PC-3 (cell line): ENCODE measurements around the gene PITX2. TPM values are rescaled to one million over a fixed set of nuclear protein-coding genes. Genes with fewer than 3 reads are reported as not detected.

ENCODE experiments used
- ATAC-seq: fragments of 200-7000 bp; cut with Tn5 transposase; 2 replicates; pipeline ENCODE4 v1.9.1; 2020; ENCODE audit warnings: mild to moderate bottlenecking, moderate library complexity
- Bru-seq: library from RNA; stranded (reverse); fragments of 400-500 nt; gene quantifications from one replicate; lab custom pipeline; 2021; lab: Mats Ljungman, UMichigan
- BruChase-seq, 2 experiments: library from RNA; stranded (reverse); fragments of 400-500 nt; gene quantifications; one replicate each; lab custom pipeline; 2021; lab: Mats Ljungman, UMichigan
- BruUV-seq: library from RNA; stranded (reverse); fragments of 400-500 nt; replicated peaks from 2 replicates; lab custom pipeline; 2021; lab: Mats Ljungman, UMichigan
- CTCF ChIA-PET: fragments of 300-600 bp; sonication (Branson Sonifier 250); formaldehyde crosslinking; loops from one replicate; lab custom pipeline; 2022; ENCODE audit warnings: antibody characterized with exemption; lab: Charles Lee
- POLR2A ChIA-PET: fragments of 300-600 bp; sonication (Branson Sonifier 250); formaldehyde crosslinking; loops from one replicate; lab custom pipeline; 2022; ENCODE audit warnings: antibody characterized with exemption; ENCODE audit not compliant: unreplicated experiment; lab: Charles Lee
- DNase-seq: peaks from one replicate; pipeline ENCODE4 v3.0.0-alpha.2; 2015
- H2AFZ ChIP-seq: fragments of 300-600 bp; sonication (generic); 2 replicates; pipeline ENCODE4 v1.6.0; 2016; ENCODE audit warnings: antibody characterized with exemption, low read length
- H3F3A ChIP-seq: fragments of 300-600 bp; sonication (generic); one replicate; pipeline ENCODE4 v1.6.0; 2017; ENCODE audit warnings: antibody characterized with exemption, low read length, control low read depth, mild to moderate bottlenecking; ENCODE audit not compliant: unreplicated experiment
- H3K27ac ChIP-seq: fragments of 300-600 bp; sonication (generic); 2 replicates; pipeline ENCODE4 v1.5.1; 2016; ENCODE audit warnings: mild to moderate bottlenecking, low read length
- H3K27me3 ChIP-seq: fragments of 300-600 bp; sonication (generic); 2 replicates; pipeline ENCODE4 v1.6.1; 2016; ENCODE audit warnings: low read length, mixed read lengths
- H3K36me3 ChIP-seq: fragments of 300-600 bp; sonication (generic); 2 replicates; pipeline ENCODE4 v1.6.1; 2016; ENCODE audit warnings: low read depth, mixed run types, low read length, mixed read lengths
- H3K4me1 ChIP-seq: fragments of 300-600 bp; sonication (generic); 2 replicates; pipeline ENCODE4 v1.5.1; 2016; ENCODE audit warnings: low read length; ENCODE audit not compliant: insufficient read depth
- H3K4me2 ChIP-seq: fragments of 300-600 bp; sonication (generic); 2 replicates; pipeline ENCODE4 v1.6.0; 2016; ENCODE audit warnings: low read length
- H3K4me3 ChIP-seq: fragments of 300-600 bp; sonication (generic); 2 replicates; pipeline ENCODE4 v1.5.1; 2016; ENCODE audit warnings: mild to moderate bottlenecking, low read length, mixed read lengths
- H3K79me2 ChIP-seq: fragments of 300-600 bp; sonication (generic); 2 replicates; pipeline ENCODE4 v1.6.1; 2017; ENCODE audit warnings: low read length, mixed read lengths
- H3K9ac ChIP-seq: fragments of 300-600 bp; sonication (generic); 2 replicates; pipeline ENCODE4 v1.6.0; 2016; ENCODE audit warnings: mild to moderate bottlenecking, low read length
- H3K9me2 ChIP-seq: fragments of 300-600 bp; sonication (generic); replicated peaks from 2 replicates; pipeline ENCODE4 v1.6.1; 2016; ENCODE audit warnings: mixed run types, low read length, mixed read lengths
- H3K9me3 ChIP-seq: fragments of 300-600 bp; sonication (generic); 2 replicates; pipeline ENCODE4 v1.6.1; 2016; ENCODE audit warnings: low read length, mixed read lengths
- H4K20me1 ChIP-seq: fragments of 300-600 bp; sonication (generic); 2 replicates; pipeline ENCODE4 v1.6.1; 2016; ENCODE audit warnings: low read length, mixed read lengths
- EZH2 ChIP-seq: fragments of 300-600 bp; sonication (generic); IDR thresholded peaks from one replicate; pipeline ENCODE4 v1.6.1; 2017; ENCODE audit warnings: antibody characterized with exemption, mild to moderate bottlenecking, low read length; ENCODE audit not compliant: unreplicated experiment
- EZH2phosphoT487 ChIP-seq: fragments of 300-600 bp; sonication (generic); IDR thresholded peaks from 2 replicates; pipeline ENCODE4 v1.6.1; 2018; ENCODE audit warnings: mild to moderate bottlenecking, antibody characterized with exemption, low read length, borderline replicate concordance
- intact Hi-C: fragments of 100-400 bp; cut with micrococcal nuclease; formaldehyde crosslinking; loops from 2 replicates; pipeline ENCODE4 v1.9.0; 2023
- long read RNA-seq: library from polyadenylated mRNA; unstranded; transcript quantifications from one replicate; pipeline ENCODE4 v2.0.0, GENCODE V29; 2021; ENCODE audit not compliant: unreplicated experiment
- total RNA-seq: library from RNA; depleted of rRNA; stranded (reverse); fragments of >200 nt; gene quantifications from 2 replicates; pipeline ENCODE4 v1.2.3, GENCODE V29; 2014; rRNA removed
- TF ChIP-seq, protein P1 (sequence below): fragments of 300-600 bp; sonication (generic); conservative IDR thresholded peaks from 2 replicates; pipeline ENCODE4 v1.5.1; 2017; ENCODE audit warnings: antibody characterized with exemption, low read depth, mild to moderate bottlenecking, low read length

Gene PITX2
- total RNA-seq (0.55 and 1.7 TPM in 2 replicates), Bru-seq, nascent RNA (not detected), BruChase-seq, experiment 1, labeled RNA remaining after a 6-hour chase (not detected), BruChase-seq, experiment 2, labeled RNA remaining after a 2-hour chase (percentile 3 among the genes with signal in this experiment)
- long read RNA-seq, result 0 reads

- Histone ChIP-seq H2AFZ (no peak within 1 kb of the TSS), H3K9me2 (no peaks in the 10 kb centered on the region), H3K4me2 (no peak within 1 kb of the TSS), H3K27me3 (peaks cover 65% of the 10 kb centered on the region), H3K27ac (no peak within 1 kb of the TSS), H3F3A (no peaks in the 10 kb centered on the region), H3K4me1 (no peaks in the 10 kb centered on the region; the same call in 1 of the 2 replicates), H3K36me3 (no peaks in the 10 kb centered on the region), H3K9ac (no peak within 1 kb of the TSS), H4K20me1 (no peaks in the 10 kb centered on the region), H3K79me2 (no peaks in the 10 kb centered on the region), H3K9me3 (no peaks in the 10 kb centered on the region), H3K4me3 (no peak within 1 kb of the TSS)
- ATAC-seq (no peak), DNase-seq (no peak)
- ChIA-PET POLR2A (no interaction called here), CTCF (no interaction called here)
- no peak for TF ChIP-seq EZH2phosphoT487
- TF ChIP-seq, protein P1, sequence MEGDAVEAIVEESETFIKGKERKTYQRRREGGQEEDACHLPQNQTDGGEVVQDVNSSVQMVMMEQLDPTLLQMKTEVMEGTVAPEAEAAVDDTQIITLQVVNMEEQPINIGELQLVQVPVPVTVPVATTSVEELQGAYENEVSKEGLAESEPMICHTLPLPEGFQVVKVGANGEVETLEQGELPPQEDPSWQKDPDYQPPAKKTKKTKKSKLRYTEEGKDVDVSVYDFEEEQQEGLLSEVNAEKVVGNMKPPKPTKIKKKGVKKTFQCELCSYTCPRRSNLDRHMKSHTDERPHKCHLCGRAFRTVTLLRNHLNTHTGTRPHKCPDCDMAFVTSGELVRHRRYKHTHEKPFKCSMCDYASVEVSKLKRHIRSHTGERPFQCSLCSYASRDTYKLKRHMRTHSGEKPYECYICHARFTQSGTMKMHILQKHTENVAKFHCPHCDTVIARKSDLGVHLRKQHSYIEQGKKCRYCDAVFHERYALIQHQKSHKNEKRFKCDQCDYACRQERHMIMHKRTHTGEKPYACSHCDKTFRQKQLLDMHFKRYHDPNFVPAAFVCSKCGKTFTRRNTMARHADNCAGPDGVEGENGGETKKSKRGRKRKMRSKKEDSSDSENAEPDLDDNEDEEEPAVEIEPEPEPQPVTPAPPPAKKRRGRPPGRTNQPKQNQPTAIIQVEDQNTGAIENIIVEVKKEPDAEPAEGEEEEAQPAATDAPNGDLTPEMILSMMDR, result no peak
- TF ChIP-seq EZH2, result no peak
- intact Hi-C loops, result no loop called here
- no TSS peak for BruUV-seq
Measured at GRCh38 chr4:110622841-110623717, at the start of gene PITX2. PITX2 (minus strand) TSS chr4:110623077; CDS start chr4:110622460, 617 bp downstream.

- no peaks in the 10 kb centered on the region for H3K79me2 ChIP-seq
- H3K27me3 ChIP-seq, result peaks cover 6% of the 10 kb centered on the region; the same call in 1 of the 2 replicates
- H3K4me1 ChIP-seq, result no peaks in the 10 kb centered on the region
- H3K4me3 ChIP-seq, result no peak overlapping the region
- ChIA-PET POLR2A (no interaction called here), CTCF (no interaction called here)
- no peaks in the 10 kb centered on the region for H3K9me3 ChIP-seq
- H3K27ac ChIP-seq, result no peak overlapping the region
- no peak overlapping the region for H2AFZ ChIP-seq
- ATAC-seq (no peak), DNase-seq (peak; percentile 11)
- H3K36me3 ChIP-seq, result no peaks in the 10 kb centered on the region
- H4K20me1 ChIP-seq, result no peaks in the 10 kb centered on the region
- H3K9me2 ChIP-seq, result no peaks in the 10 kb centered on the region
- no peak overlapping the region for H3K4me2 ChIP-seq
- BruUV-seq, result no TSS peak
- H3K9ac ChIP-seq, result no peak overlapping the region
- H3F3A ChIP-seq, result no peaks in the 10 kb centered on the region
- intact Hi-C loops, result no loop called here
- TF ChIP-seq EZH2phosphoT487 (no peak), EZH2 (no peak)
- TF ChIP-seq, protein P1, result no peak
Measured at GRCh38 chr4:110671679-110672078, 48.8 kb upstream of the PITX2 start.
